Measurements from ENCODE around the gene SIRPG.

DNA sequence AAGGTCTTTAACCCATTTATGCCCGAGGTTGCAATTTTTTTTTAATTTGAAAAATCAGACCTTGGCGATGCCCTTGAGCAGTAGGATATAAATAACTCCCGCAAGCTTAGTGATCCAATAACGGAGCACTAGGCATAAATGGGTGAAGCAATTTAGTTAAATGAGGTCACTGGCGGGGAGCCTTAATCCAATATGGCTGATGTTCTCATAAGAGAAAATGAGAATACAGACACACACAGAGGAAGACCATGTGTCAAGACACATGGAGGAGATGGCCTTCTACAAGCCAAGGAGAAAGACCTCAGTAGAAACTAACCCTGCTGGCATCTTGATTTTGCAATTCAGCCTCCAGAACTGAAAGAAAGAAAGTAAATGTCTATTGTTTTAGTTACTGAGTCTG is 735 bp downstream of the SIRPG start:
- TF ChIP-seq CTCF (IDR thresholded peaks at IDR 0.05), result no peak
- no peak for TF ChIP-seq POLR2A (IDR thresholded peaks at IDR 0.05)

All from thyroid gland (tissue), 4 donors.